SK-N-MC (cell line): Measurements from ENCODE around the gene EBF4.

Experiments
- EZH2 ChIP-seq: fragments of 200-600 bp; sonication (generic); IDR thresholded peaks from one replicate; pipeline ENCODE4 v1.6.1; 2017; ENCODE audit warnings: antibody characterized with exemption
- POLR2AphosphoS5 ChIP-seq: IDR thresholded peaks from 2 replicates; pipeline ENCODE4 v1.6.1; 2012; ENCODE audit warnings: mild to moderate bottlenecking, low read depth, low read length, borderline replicate concordance

GRCh38 chr20:2709205-2709981 lies 16.8 kb downstream of the EBF4 start:
- no peak for TF ChIP-seq POLR2AphosphoS5
- no peak for TF ChIP-seq EZH2
